ENCODE results near the gene EPB42.
"Not testable (repeated sequence)": the region's sequence is repeated elsewhere in the genome, so short reads cannot be mapped to it uniquely, and the experiment has no call there.

The EPB42 gene

DNA sequence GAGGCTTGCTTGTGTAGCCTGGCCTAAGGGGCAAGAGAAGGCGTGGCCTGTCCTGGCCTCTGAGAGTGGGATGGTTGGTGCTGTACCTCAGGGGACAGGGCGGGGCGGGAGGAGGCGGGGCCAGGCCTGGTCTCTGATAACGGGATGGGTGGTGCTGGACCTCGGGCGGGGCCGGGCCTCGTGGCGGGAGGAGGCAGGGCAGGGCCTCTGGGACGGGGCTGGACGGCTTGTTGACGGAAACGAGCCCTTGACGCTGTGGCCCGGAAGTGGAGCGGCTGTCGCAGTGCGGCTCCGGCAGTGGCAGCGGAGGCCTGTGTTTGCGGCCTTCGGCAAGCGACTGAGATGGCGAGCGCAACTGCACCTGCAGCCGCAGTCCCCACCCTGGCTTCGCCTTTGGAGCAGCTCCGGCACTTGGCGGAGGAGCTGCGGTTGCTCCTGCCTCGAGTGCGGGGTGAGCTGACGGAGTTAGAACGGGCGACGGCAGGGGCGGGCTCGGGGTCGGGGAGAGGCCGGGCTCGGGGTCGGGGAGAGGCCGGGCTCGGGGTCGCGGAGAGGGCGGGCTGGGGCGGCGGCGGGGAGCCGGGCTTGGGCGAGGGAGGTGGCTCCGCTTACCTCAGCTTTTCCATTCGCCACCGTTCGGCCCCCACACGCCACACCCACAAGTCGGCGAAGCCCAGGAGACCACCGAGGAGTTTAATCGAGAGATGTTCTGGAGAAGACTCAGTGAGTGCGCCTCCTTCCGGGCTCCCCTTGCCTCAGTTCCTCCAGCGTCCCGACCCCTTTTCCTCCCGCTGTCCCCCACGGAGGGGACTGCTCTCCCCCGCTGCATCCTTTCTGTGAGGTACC, 35.4 kb downstream of the EPB42 start, which contains the start of gene CCNDBP1:
Gene CCNDBP1 (plus strand): TSS at position 247 of the 846 bp plus-strand sequence. CDS start 96 bp downstream, at position 343.
- Histone ChIP-seq H3K36me3 (replicated peaks) (no peaks in the 10 kb centered on the region), H3K27me3 (replicated peaks) (no peaks in the 10 kb centered on the region), H3K4me3 (ENCODE audit: low read depth, low read length) (peak within 1 kb of the TSS; percentile 67), H3K27ac (peak within 1 kb of the TSS; percentile 13)
- peak; percentile 69 for DNase-seq
- TF ChIP-seq, protein P1, sequence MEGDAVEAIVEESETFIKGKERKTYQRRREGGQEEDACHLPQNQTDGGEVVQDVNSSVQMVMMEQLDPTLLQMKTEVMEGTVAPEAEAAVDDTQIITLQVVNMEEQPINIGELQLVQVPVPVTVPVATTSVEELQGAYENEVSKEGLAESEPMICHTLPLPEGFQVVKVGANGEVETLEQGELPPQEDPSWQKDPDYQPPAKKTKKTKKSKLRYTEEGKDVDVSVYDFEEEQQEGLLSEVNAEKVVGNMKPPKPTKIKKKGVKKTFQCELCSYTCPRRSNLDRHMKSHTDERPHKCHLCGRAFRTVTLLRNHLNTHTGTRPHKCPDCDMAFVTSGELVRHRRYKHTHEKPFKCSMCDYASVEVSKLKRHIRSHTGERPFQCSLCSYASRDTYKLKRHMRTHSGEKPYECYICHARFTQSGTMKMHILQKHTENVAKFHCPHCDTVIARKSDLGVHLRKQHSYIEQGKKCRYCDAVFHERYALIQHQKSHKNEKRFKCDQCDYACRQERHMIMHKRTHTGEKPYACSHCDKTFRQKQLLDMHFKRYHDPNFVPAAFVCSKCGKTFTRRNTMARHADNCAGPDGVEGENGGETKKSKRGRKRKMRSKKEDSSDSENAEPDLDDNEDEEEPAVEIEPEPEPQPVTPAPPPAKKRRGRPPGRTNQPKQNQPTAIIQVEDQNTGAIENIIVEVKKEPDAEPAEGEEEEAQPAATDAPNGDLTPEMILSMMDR (IDR thresholded peaks at IDR 0.05; ENCODE audit: low read depth, low read length, missing control alignments) = peak; percentile 68
- in situ Hi-C loops (cut with HindIII; ENCODE audit: low pct_ligation_motif_present, low sequenced_read_pairs) = no loop called here

DNA sequence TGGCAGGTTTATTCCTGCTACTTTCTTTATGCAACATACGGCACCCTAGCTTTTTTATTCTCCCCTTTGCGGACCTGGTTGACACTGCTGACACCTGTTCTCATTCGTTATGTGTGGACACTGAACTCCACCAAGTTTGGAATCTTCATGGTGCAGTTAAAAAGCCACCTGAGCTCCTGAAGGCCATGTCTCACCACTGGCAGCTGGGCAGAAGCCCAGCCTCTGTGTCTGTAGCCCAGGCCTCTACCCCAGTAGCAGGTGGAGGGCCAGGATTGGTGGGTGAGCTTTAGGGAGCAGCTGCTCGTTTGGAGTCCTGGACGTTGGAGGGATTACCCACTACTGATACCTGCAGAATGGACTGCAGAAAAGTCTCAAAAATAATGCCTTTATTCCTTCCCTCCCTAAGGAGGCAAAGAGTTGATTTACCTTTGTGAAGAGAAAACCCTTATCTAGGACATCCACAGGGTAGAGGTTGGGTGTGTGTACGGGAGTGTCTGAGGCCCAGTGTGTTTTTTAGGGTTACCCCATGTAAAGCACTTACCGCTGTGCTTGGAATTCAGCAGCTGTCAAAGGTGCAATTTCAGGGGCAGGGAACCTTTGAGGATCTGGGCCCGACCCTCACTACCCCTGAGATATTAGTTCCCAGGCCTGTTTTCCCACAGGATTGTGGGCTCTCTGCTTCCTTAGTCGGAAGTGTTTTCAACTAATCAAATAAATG, 36.3 kb downstream of the EPB42 start:
- in situ Hi-C loops (cut with HindIII; ENCODE audit: low pct_ligation_motif_present, low sequenced_read_pairs) = no loop called here
- TF ChIP-seq, protein P1 (IDR thresholded peaks at IDR 0.05; ENCODE audit: low read depth, low read length, missing control alignments) = no peak
- peak overlapping the region; percentile 67 for H3K4me3 ChIP-seq (ENCODE audit: low read depth, low read length)
- H3K36me3 ChIP-seq (replicated peaks) = no peaks in the 10 kb centered on the region
- H3K27ac ChIP-seq = no peak overlapping the region
- DNase-seq = no peak
- H3K27me3 ChIP-seq (replicated peaks) = no peaks in the 10 kb centered on the region

DNA sequence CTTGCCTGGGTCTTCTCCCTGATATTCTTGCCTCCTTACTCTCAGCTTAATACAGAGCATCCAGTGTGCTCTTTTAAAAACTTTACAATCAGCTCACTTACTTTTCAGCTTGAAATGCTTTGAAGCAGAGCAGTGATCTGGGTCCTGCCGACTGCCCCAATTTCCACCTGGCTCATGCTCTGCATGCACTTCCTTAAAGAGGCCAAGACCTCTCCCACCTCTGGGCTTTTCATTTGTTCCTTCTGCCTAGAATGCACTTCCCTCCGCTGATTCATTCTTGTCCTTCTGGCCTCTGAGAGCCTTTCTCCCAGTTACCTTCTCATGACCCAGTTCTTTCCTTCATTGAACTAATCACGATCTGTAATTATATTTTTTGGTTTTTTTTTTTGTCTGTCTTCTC, 37.5 kb downstream of the EPB42 start:
- DNase-seq = no peak
- Histone ChIP-seq H3K27ac (no peak overlapping the region), H3K36me3 (replicated peaks) (no peaks in the 10 kb centered on the region), H3K4me3 (ENCODE audit: low read depth, low read length) (no peak overlapping the region), H3K27me3 (replicated peaks) (no peaks in the 10 kb centered on the region)
- TF ChIP-seq, protein P1 (IDR thresholded peaks at IDR 0.05; ENCODE audit: low read depth, low read length, missing control alignments) = no peak
- in situ Hi-C loops (cut with HindIII; ENCODE audit: low pct_ligation_motif_present, low sequenced_read_pairs) = no loop called here

- H3K4me3 ChIP-seq (ENCODE audit: low read depth, low read length); H3K36me3 ChIP-seq (replicated peaks); H3K27ac ChIP-seq; DNase-seq; H3K27me3 ChIP-seq (replicated peaks); in situ Hi-C loops (cut with HindIII; ENCODE audit: low pct_ligation_motif_present, low sequenced_read_pairs): not testable (repeated sequence)
These were observed 43.7 kb downstream of the EPB42 start for GRCh38 chr15:43177147-43177546.

DNA sequence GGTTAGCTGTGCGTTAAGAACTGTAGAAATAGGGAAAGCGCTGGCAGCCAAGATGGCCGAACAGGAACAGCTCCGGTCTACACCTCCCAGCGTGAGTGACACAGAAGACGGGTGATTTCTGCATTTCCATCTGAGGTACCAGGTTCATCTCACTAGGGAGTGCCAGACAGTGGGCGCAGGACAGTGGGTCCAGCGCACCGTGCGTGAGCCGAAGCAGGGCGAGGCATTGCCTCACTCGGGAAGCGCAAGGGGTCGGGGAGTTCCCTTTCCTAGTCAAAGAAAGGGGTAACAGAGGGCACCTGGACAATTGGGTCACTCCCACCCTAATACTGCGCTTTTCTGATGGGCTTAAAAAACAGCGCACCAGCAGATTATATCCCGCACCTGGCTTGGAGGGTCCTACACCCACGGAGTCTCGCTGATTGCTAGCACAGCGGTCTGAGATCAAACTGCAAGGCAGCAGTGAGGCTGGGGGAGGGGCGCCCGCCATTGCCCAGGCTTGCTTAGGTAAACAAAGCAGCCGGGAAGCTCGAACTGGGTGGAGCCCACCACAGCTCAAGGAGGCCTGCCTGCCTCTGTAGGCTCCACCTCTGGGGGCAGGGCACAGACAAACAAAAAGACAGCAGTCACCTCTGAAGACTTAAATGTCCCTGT, 45.0 kb downstream of the EPB42 start:
- in situ Hi-C loops (cut with HindIII; ENCODE audit: low pct_ligation_motif_present, low sequenced_read_pairs); H3K4me3 ChIP-seq (ENCODE audit: low read depth, low read length); H3K27ac ChIP-seq; DNase-seq; H3K27me3 ChIP-seq (replicated peaks); H3K36me3 ChIP-seq (replicated peaks): not testable (repeated sequence)

- no peak overlapping the region for H3K4me3 ChIP-seq (ENCODE audit: low read depth, low read length)
- in situ Hi-C loops (cut with HindIII; ENCODE audit: low pct_ligation_motif_present, low sequenced_read_pairs) = no loop called here
- H3K36me3 ChIP-seq (replicated peaks) = no peaks in the 10 kb centered on the region
- TF ChIP-seq, protein P1 (IDR thresholded peaks at IDR 0.05; ENCODE audit: low read depth, low read length, missing control alignments) = no peak
- H3K27me3 ChIP-seq (replicated peaks) = no peaks in the 10 kb centered on the region
- no peak overlapping the region for H3K27ac ChIP-seq
- no peak for DNase-seq
These were observed 50.9 kb downstream of the EPB42 start for GRCh38 chr15:43169888-43170287.
